Upper lobe of left lung (tissue), 6 donors: ENCODE measurements around the gene CA4. TPM values are rescaled to one million over a fixed set of nuclear protein-coding genes. Genes with fewer than 3 reads are reported as not detected.

ENCODE experiments used
- ATAC-seq, 2 donors: fragments of 200-7000 bp; cut with Tn5 transposase; one replicate each; pipeline ENCODE4 v1.9.1; 2022; ENCODE audit warnings: mild to moderate bottlenecking in 2 of 2, moderate library complexity in 2 of 2; ENCODE audit not compliant: low FRiP score in 2 of 2
- DNase-seq, 2 donors: peaks; one replicate each; pipeline ENCODE4 v3.0.0-alpha.2; 2019 to 2020
- H3K27ac ChIP-seq, 4 donors: fragments of 200-600 bp; sonication (generic); one replicate each; pipeline ENCODE4 v1.5.1; 2016 to 2019
- H3K27me3 ChIP-seq, 4 donors: fragments of 200-600 bp; sonication (generic); one replicate each; pipeline ENCODE4 v1.5.1; 2017 to 2019
- H3K36me3 ChIP-seq, 4 donors: fragments of 200-600 bp; sonication (generic); one replicate each; pipeline ENCODE4 v1.5.1; 2016 to 2019
- H3K4me1 ChIP-seq, 4 donors: fragments of 200-600 bp; sonication (generic); one replicate each; pipeline ENCODE4 v1.5.1; 2018 to 2019
- H3K4me3 ChIP-seq, 4 donors: fragments of 200-600 bp; sonication (generic); one replicate each; pipeline ENCODE4 v1.5.1; 2017 to 2019; ENCODE audit warnings: mild to moderate bottlenecking in 2 of 4, moderate library complexity in 1 of 4
- H3K9me3 ChIP-seq, 4 donors: fragments of 200-600 bp; sonication (generic); one replicate each; pipeline ENCODE4 v1.5.1; 2018 to 2019
- CTCF ChIP-seq, 6 experiments: fragments of 450-650 bp in 4 of 6; fragments of 200-600 bp in 2 of 6; sonication (generic) in 2 of 6; IDR thresholded peaks; one replicate each; pipeline ENCODE4 v1.5.1; 2016 to 2019; ENCODE audit warnings: antibody characterized with exemption in 6 of 6
- EP300 ChIP-seq, 4 donors: sonication (generic); formaldehyde crosslinking; IDR thresholded peaks; one replicate each; pipeline ENCODE4 v1.5.1; 2017; ENCODE audit warnings: antibody characterized with exemption in 4 of 4, control low read depth in 2 of 4
- POLR2A ChIP-seq, 4 donors: fragments of 450-650 bp; IDR thresholded peaks; one replicate each; pipeline ENCODE4 v1.5.1; 2016 to 2017; ENCODE audit warnings: antibody characterized with exemption in 4 of 4, mild to moderate bottlenecking in 2 of 4
- POLR2AphosphoS5 ChIP-seq, 2 donors: sonication (generic); formaldehyde crosslinking; IDR thresholded peaks; one replicate each; pipeline ENCODE4 v1.5.1; 2017; ENCODE audit warnings: antibody characterized with exemption in 2 of 2
- WGBS, 2 donors: methylation state at CpG; one replicate each; pipeline ENCODE4 v1.1.5; 2017 to 2018; 5-methylcytosine and 5-hydroxymethylcytosine counted together
- total RNA-seq, 6 donors: library from RNA; depleted of rRNA in 4 of 6; stranded (reverse); fragments of >200 nt in 4 of 6; gene quantifications; one replicate each; pipeline versions ENCODE4 v1.1.0 to v1.2.1, GENCODE V29; 2016 to 2021
- donor health status: DM: no; HTN: no; CAD: no; lungs with moderate emphysema.
- donor health status: DM: no; HTN: yes; CAD: no; lungs with severe emphysema.

The CA4 gene
- total RNA-seq, 6 donors from 2014 or later = 7.3 to 102 (median 45.5) TPM

GRCh38 chr17:60138769-60139437, 10.9 kb upstream of the CA4 start:
- 16 to 18% methylated on average over 21 to 28 of the region's 48 CpGs for WGBS, 2 donors
- Histone ChIP-seq H3K4me1 (peaks cover 38 to 70% (median 48%) of the 10 kb centered on the region in 4 donors), H3K36me3 (no peaks in the 10 kb centered on the region), H3K27ac (no peak overlapping the region), H3K27me3 (peaks cover 0 to 31% (median 22%) of the 10 kb centered on the region in 4 donors), H3K4me3 (no peak overlapping the region), H3K9me3 (no peaks in the 10 kb centered on the region)
- TF ChIP-seq CTCF (IDR thresholded peaks at IDR 0.05) (no peak), POLR2AphosphoS5 (IDR thresholded peaks at IDR 0.05) (no peak), EP300 (IDR thresholded peaks at IDR 0.05) (no peak), POLR2A (IDR thresholded peaks at IDR 0.05) (no peak)
- peak in 1 of 2 donors; percentile 65 for DNase-seq
- no peak for ATAC-seq

- peaks cover 33 to 64% (median 43%) of the 10 kb centered on the region in 4 donors for H3K4me1 ChIP-seq
- 5 to 9% methylated on average over 12 to 65 of the region's 66 CpGs for WGBS, 2 donors
- peak; percentile 58 to 66 for ATAC-seq
- peak overlapping the region in 1 of 4 donors; percentile 2 for H3K4me3 ChIP-seq
- H3K9me3 ChIP-seq = no peaks in the 10 kb centered on the region
- H3K27me3 ChIP-seq = peaks cover 0 to 31% (median 22%) of the 10 kb centered on the region in 4 donors
- DNase-seq = peak; percentile 75 to 94
- H3K27ac ChIP-seq = no peak overlapping the region
- TF ChIP-seq EP300 (IDR thresholded peaks at IDR 0.05) (no peak), POLR2AphosphoS5 (IDR thresholded peaks at IDR 0.05) (peak in 1 of 2 donors; percentile 21), POLR2A (IDR thresholded peaks at IDR 0.05) (no peak), CTCF (IDR thresholded peaks at IDR 0.05) (peak; percentile 41 to 77 (median 58))
- no peaks in the 10 kb centered on the region for H3K36me3 ChIP-seq
Observed at GRCh38 chr17:60139438-60140285, 10.1 kb upstream of the CA4 start.

GRCh38 chr17:60141111-60142018, 8.4 kb upstream of the CA4 start:
- H3K36me3 ChIP-seq = no peaks in the 10 kb centered on the region
- no peak overlapping the region for H3K4me3 ChIP-seq
- TF ChIP-seq EP300 (IDR thresholded peaks at IDR 0.05) (no peak), POLR2A (IDR thresholded peaks at IDR 0.05) (peak in 1 of 4 donors; percentile 7), POLR2AphosphoS5 (IDR thresholded peaks at IDR 0.05) (no peak)
- DNase-seq (peak in 1 of 2 donors; percentile 83), ATAC-seq (peak in 1 of 2 donors; percentile 33)
- no peak overlapping the region for H3K27ac ChIP-seq
- H3K27me3 ChIP-seq = peaks cover 0 to 31% (median 21%) of the 10 kb centered on the region in 4 donors
- peaks cover 30 to 54% (median 36%) of the 10 kb centered on the region in 4 donors for H3K4me1 ChIP-seq
- WGBS, 2 donors = 25 to 27% methylated on average over 17 to 20 of the region's 52 CpGs
- no peaks in the 10 kb centered on the region for H3K9me3 ChIP-seq

- no peaks in the 10 kb centered on the region for H3K36me3 ChIP-seq
- ATAC-seq (peak; percentile 87 to 89), DNase-seq (peak in 1 of 2 donors; percentile 85)
- H3K27ac ChIP-seq = peak overlapping the region in 3 of 4 donors; percentile 39 to 78 (median 43)
- H3K4me1 ChIP-seq = peaks cover 30 to 64% (median 36%) of the 10 kb centered on the region in 4 donors
- no peak overlapping the region for H3K4me3 ChIP-seq
- H3K27me3 ChIP-seq = peaks cover 0 to 31% (median 21%) of the 10 kb centered on the region in 4 donors
- no peaks in the 10 kb centered on the region for H3K9me3 ChIP-seq
- no peak for TF ChIP-seq POLR2A (IDR thresholded peaks at IDR 0.05)
- TF ChIP-seq POLR2AphosphoS5 (IDR thresholded peaks at IDR 0.05) = no peak
- peak in 5 of 6 experiments; percentile 59 to 75 (median 62) for TF ChIP-seq CTCF (IDR thresholded peaks at IDR 0.05)
- no peak for TF ChIP-seq EP300 (IDR thresholded peaks at IDR 0.05)
- 5 to 7% methylated on average over 10 of the region's 10 CpGs for WGBS, 2 donors
Observed at GRCh38 chr17:60142872-60143499, 6.8 kb upstream of the CA4 start.
